HG02678 (cell line): ENCODE data around the gene MYH9.

Source experiments
- ATAC-seq: cut with Tn5 transposase; IDR thresholded peaks from one replicate; pipeline ENCODE4 v1.9.1; 2021; ENCODE audit warnings: mild to moderate bottlenecking, moderate library complexity; ENCODE audit not compliant: unreplicated experiment

Gene MYH9

DNA sequence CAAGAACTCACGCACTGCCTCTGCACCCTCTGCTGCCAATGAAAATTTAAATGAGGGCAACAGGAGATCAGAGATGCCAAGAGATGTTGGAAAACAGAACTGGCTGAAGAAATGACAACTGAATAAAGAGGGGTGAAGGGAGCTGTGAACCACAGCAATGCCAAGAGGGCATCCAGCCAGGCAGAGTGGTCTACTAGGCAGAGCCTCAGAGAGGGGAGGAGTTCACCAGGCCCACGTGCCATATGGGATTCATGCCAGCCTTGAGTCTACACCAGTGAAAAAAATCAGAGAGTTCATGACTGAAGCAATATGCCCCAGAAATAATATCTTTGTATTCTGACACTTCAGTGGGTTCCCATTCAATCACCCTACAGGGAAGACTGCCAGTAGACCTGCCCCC is 152.8 kb downstream of the MYH9 start:
- ATAC-seq: no peak

GRCh38 chr22:36234213-36234612 is 153.6 kb downstream of the MYH9 start:
- no peak for ATAC-seq

DNA sequence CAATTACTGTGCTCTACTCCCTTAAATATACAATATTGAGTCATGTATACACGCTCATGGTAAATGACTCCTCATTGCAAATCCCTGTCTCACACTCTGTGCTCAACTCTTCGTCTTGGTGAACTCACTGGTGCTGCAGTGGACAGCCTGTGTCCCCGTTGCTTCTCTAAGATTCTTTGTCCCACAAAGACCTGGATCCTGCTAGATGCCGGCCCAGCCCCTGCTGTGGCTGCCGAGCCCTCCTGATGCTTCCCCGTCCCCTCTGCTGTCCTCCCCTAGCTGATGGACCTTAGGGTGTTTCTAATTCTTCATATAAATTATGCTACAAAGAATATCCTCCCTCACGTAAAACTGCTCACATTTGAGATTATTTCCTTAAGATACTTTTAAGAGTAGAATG is 154.0 kb downstream of the MYH9 start:
- no peak for ATAC-seq

DNA sequence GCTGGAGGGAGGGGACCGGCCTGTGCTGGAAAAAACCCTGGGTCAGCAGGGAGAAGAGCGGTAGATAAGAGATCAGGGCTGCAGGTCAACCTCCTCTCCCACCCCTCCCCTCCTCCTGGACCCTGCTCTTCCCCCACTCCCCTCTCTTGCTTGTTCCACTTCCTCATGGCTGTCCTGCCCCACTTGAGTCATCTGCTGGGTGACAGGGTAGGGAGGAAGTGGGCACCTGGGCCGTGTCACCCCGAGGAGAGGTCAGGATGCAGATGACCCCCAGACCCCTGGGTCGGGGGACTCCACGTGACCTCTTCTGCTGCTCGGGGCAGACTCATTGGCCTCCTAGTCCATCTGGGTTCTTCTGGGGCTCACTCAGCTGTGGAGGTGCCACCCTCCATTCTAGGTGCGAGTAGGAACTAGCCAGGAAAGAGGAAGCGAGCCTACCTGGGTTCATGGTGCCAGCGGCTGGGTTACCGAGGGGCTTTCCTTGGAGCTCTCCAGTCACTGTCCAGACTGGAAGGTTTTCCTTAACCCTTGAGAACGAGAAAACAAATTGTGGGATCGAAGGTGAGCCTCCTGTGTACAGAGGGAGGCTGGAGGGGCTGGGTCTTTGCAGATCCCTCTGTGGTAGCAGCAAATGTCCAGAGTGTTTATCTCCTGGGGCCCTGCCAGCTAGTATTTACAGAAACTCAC is 154.9 kb downstream of the MYH9 start:
- no peak for ATAC-seq
